Fibroblast of lung (primary cell): ENCODE data around the gene DLG5. TPM values are rescaled to one million over a fixed set of nuclear protein-coding genes. Genes with fewer than 3 reads are reported as not detected.

Experiments
- DNase-seq, 2 donors: peaks; one replicate each; pipeline versions ENCODE4 v3.0.0 to v3.0.0-alpha.2; 2010; ENCODE audit warnings: low read depth in 2 of 2
- H2AFZ ChIP-seq: 2 replicates; pipeline ENCODE4 v1.5.1; 2012; ENCODE audit warnings: low read length, control low read depth, inconsistent platforms
- H3K27ac ChIP-seq: 2 replicates; pipeline ENCODE4 v1.5.1; 2011; ENCODE audit warnings: low read length, control low read depth; ENCODE audit not compliant: insufficient read depth
- H3K27me3 ChIP-seq: 2 replicates; pipeline ENCODE4 v1.5.1; 2011; ENCODE audit warnings: mild to moderate bottlenecking, low read length; ENCODE audit not compliant: control insufficient read depth, insufficient read depth
- H3K36me3 ChIP-seq: 2 replicates; pipeline ENCODE4 v1.5.1; 2011; ENCODE audit warnings: low read length; ENCODE audit not compliant: control insufficient read depth, insufficient read depth
- H3K4me1 ChIP-seq: 2 replicates; pipeline ENCODE4 v1.5.1; 2011; ENCODE audit warnings: low read length; ENCODE audit not compliant: control insufficient read depth, insufficient read depth; ENCODE audit errors: extremely low read depth
- H3K4me2 ChIP-seq: 2 replicates; pipeline ENCODE4 v1.5.1; 2011; ENCODE audit warnings: low read length, control low read depth; ENCODE audit not compliant: insufficient read depth; ENCODE audit errors: extremely low read depth
- H3K4me3 ChIP-seq, 4 experiments: fragments of 200-600 bp in 1 of 4; sonication (generic) in 1 of 4; replicated peaks in 1 of 4; 2 replicates each; pipeline ENCODE4 v1.5.1; 2011 to 2016; ENCODE audit warnings: low read length in 4 of 4, low read depth in 3 of 4, mild to moderate bottlenecking in 3 of 4, control low read depth in 2 of 4, inconsistent platforms in 1 of 4, mixed read lengths in 1 of 4; ENCODE audit not compliant: insufficient read depth in 1 of 4; ENCODE audit errors: control extremely low read depth in 1 of 4
- H3K79me2 ChIP-seq: 2 replicates; pipeline ENCODE4 v1.5.1; 2012; ENCODE audit warnings: mild to moderate bottlenecking, low read length, inconsistent platforms; ENCODE audit not compliant: control insufficient read depth, insufficient read depth
- H3K9ac ChIP-seq: 2 replicates; pipeline ENCODE4 v1.5.1; 2011; ENCODE audit warnings: mild to moderate bottlenecking, low read length, control low read depth; ENCODE audit not compliant: insufficient read depth
- H3K9me3 ChIP-seq: 2 replicates; pipeline ENCODE4 v1.5.1; 2012; ENCODE audit warnings: low read depth, low read length; ENCODE audit not compliant: control insufficient read depth, insufficient read depth
- H4K20me1 ChIP-seq: 2 replicates; pipeline ENCODE4 v1.5.1; 2011; ENCODE audit warnings: low read length; ENCODE audit not compliant: control insufficient read depth, insufficient read depth; ENCODE audit errors: extremely low read depth
- EZH2 ChIP-seq: IDR thresholded peaks from 2 replicates; pipeline ENCODE4 v1.5.1; 2012; ENCODE audit warnings: low read length, control low read depth, mild to moderate bottlenecking; ENCODE audit errors: missing control alignments
- polyA plus RNA-seq, 2 donors: library from polyadenylated mRNA; depleted of rRNA in 1 of 2; stranded (reverse) in 1 of 2; unstranded in 1 of 2; fragments of >200 nt; gene quantifications; 2 replicates each; pipeline ENCODE4 v1.2.1, GENCODE V29; 2011 to 2012; ENCODE audit warnings: missing spikeins in 1 of 2
- total RNA-seq: library from RNA; depleted of rRNA; stranded (reverse); fragments of >200 nt; gene quantifications from 2 replicates; pipeline ENCODE4 v1.2.1, GENCODE V29; 2014
- TF ChIP-seq, protein P1 (sequence below), 2 donors: IDR thresholded peaks in 1 of 2; conservative IDR thresholded peaks in 1 of 2; 1 replicate in 1 of 2; 2 replicates in 1 of 2; pipeline ENCODE4 v1.5.1; 2011 to 2012; ENCODE audit warnings: low read length in 2 of 2, control low read depth in 1 of 2, inconsistent platforms in 1 of 2, low read depth in 1 of 2, mild to moderate bottlenecking in 1 of 2

The DLG5 gene
- total and polyA plus RNA-seq, 2 donors (not counting 1 experiment from before 2014, with no cell fraction given), result 15.3 to 40.8 TPM

DNA sequence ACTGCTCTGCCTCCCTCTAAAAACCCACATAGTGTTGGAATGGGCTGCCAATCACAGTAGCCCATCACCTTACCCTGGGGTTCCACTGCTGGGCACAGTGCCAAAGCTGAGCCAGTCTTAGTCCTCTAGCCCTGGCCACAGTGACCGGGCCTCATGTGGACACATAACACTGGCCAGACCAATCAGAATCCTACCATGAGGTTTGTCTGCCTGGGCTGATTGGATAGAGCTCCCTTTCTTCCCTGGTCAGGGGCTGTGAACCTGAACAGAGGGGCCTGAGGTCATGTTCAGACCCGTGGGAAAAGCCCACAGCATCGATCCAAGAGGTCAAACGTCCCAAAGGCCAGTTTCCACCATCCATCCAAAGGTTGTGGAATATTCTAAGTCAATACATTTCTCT, 6.1 kb downstream of the DLG5 start:
- no peak for DNase-seq
- Histone ChIP-seq H3K4me1 (peaks cover 15% of the 10 kb centered on the region), H2AFZ (no peak overlapping the region), H3K9ac (no peak overlapping the region), H3K27me3 (no peaks in the 10 kb centered on the region), H4K20me1 (no peaks in the 10 kb centered on the region), H3K4me2 (no peak overlapping the region), H3K9me3 (no peaks in the 10 kb centered on the region), H3K79me2 (peaks cover 73% of the 10 kb centered on the region), H3K36me3 (no peaks in the 10 kb centered on the region), H3K4me3 (no peak overlapping the region), H3K27ac (no peak overlapping the region)
- TF ChIP-seq, protein P1, sequence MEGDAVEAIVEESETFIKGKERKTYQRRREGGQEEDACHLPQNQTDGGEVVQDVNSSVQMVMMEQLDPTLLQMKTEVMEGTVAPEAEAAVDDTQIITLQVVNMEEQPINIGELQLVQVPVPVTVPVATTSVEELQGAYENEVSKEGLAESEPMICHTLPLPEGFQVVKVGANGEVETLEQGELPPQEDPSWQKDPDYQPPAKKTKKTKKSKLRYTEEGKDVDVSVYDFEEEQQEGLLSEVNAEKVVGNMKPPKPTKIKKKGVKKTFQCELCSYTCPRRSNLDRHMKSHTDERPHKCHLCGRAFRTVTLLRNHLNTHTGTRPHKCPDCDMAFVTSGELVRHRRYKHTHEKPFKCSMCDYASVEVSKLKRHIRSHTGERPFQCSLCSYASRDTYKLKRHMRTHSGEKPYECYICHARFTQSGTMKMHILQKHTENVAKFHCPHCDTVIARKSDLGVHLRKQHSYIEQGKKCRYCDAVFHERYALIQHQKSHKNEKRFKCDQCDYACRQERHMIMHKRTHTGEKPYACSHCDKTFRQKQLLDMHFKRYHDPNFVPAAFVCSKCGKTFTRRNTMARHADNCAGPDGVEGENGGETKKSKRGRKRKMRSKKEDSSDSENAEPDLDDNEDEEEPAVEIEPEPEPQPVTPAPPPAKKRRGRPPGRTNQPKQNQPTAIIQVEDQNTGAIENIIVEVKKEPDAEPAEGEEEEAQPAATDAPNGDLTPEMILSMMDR (conservative IDR thresholded peaks at IDR 0.05 in 1 of 2, IDR thresholded peaks at IDR 0.05 in 1 of 2; ENCODE audit: low read depth in 1 of 2, low read length in 2 of 2), result no peak
- TF ChIP-seq EZH2, result no peak

DNA sequence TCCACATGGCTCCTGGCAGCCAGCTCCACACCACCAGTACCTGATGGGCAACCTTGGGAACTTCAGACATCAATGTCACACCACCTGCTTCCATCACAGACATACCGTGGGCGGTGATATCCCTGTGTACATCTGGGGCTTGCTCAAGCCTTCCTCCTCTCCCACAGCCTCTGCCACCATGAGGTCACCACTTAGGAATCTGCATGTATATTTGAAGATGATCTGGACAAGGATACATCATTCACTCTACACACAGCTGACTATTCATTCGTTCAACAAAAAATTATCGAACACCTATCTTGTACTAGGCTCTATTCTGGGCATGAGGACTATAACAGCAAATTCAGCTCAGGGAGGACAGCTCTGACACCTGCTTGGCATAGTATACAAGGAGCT, 6.8 kb downstream of the DLG5 start:
- Histone ChIP-seq H3K4me3 (no peak overlapping the region), H3K9ac (no peak overlapping the region), H3K36me3 (no peaks in the 10 kb centered on the region), H3K9me3 (no peaks in the 10 kb centered on the region), H3K4me2 (no peak overlapping the region), H3K79me2 (peaks cover 68% of the 10 kb centered on the region), H3K4me1 (peaks cover 12% of the 10 kb centered on the region), H4K20me1 (no peaks in the 10 kb centered on the region), H3K27ac (no peak overlapping the region), H3K27me3 (no peaks in the 10 kb centered on the region), H2AFZ (no peak overlapping the region)
- peak; percentile 47 to 70 for DNase-seq
- TF ChIP-seq, protein P1 (conservative IDR thresholded peaks at IDR 0.05 in 1 of 2, IDR thresholded peaks at IDR 0.05 in 1 of 2; ENCODE audit: low read depth in 1 of 2, low read length in 2 of 2), result no peak
- TF ChIP-seq EZH2, result no peak

DNA sequence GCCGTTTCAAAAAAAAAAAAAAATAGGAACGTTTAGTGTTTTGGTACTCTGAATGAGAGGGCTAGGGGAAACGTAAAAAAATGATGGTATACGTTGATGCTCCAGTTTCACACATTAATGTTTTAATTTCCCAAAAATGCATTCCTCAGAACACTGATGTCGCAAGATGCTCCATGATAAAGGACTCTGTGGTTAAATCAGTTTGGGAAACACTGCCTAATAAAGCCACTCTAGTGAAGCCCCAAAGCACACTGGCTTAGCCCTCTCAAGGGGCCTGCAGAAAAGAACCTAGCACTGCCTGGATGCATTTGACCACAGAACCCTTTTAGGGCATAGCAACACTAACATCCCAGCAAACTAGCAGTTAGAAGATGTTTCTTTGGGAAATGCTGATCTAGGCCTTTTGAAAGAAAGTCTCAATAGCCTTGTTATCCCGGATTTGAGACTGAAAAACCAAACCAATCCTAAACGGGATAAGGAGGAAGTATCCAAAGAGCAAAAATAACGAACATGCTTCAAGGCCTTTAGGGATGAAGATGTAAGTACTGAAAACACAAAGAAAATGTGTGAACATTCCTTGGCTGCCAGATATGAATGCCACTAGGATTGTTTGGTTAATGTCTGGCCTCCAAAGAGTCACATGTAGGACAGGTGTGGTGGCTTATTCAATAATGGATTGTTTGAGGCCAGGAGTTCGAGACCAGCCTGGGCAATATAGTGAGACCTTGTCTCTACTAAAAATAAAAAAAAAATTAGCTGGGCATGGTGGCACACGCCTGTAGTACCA, 11.0 kb downstream of the DLG5 start:
- H3K79me2 ChIP-seq, result peaks cover 37% of the 10 kb centered on the region
- DNase-seq, result peak in 1 of 2 donors; percentile 44
- no peak overlapping the region for H3K9ac ChIP-seq
- TF ChIP-seq, protein P1 (conservative IDR thresholded peaks at IDR 0.05 in 1 of 2, IDR thresholded peaks at IDR 0.05 in 1 of 2; ENCODE audit: low read depth in 1 of 2, low read length in 2 of 2), result no peak
- no peak for TF ChIP-seq EZH2
- H4K20me1 ChIP-seq, result no peaks in the 10 kb centered on the region
- no peak overlapping the region for H2AFZ ChIP-seq
- no peaks in the 10 kb centered on the region for H3K9me3 ChIP-seq
- no peak overlapping the region for H3K4me3 ChIP-seq
- H3K4me1 ChIP-seq, result peaks cover 10% of the 10 kb centered on the region
- H3K4me2 ChIP-seq, result no peak overlapping the region
- no peaks in the 10 kb centered on the region for H3K36me3 ChIP-seq
- H3K27me3 ChIP-seq, result no peaks in the 10 kb centered on the region
- no peak overlapping the region for H3K27ac ChIP-seq
